Hepatocyte (in vitro differentiated cells): ENCODE data around the gene MAD1L1.

ENCODE experiments used
- EZH2phosphoT487 ChIP-seq: fragments of 200-600 bp; sonication (generic); IDR thresholded peaks from one replicate; pipeline ENCODE4 v1.6.1; 2018; ENCODE audit warnings: antibody characterized with exemption, mild to moderate bottlenecking, low read depth, moderate library complexity; ENCODE audit not compliant: unreplicated experiment, severe bottlenecking
- TF ChIP-seq, protein P1 (sequence below): fragments of 200-600 bp; sonication (generic); IDR thresholded peaks from 2 replicates; pipeline ENCODE4 v1.5.1; 2016; ENCODE audit warnings: antibody characterized with exemption, mild to moderate bottlenecking; ENCODE audit not compliant: poor library complexity

DNA sequence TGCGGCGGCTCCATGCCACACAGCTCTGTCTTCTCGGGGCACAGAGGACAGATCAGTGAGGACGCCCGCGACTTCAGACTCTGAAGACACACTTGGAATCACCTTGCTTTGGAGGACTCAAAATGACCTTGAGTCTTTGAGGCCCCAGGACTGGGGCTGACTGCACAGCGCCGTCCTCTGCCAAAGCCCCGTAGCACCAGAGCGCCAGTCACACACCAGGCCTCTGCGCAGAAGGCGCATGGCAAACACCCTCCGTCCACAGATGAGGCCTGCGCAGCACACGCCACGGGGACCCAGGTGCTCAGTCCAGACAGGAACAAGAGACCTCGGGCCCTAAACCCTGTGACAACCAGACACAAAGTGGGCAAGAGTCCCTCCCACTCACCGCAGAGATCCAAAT lies 134.7 kb downstream of the MAD1L1 start:
- TF ChIP-seq, protein P1, sequence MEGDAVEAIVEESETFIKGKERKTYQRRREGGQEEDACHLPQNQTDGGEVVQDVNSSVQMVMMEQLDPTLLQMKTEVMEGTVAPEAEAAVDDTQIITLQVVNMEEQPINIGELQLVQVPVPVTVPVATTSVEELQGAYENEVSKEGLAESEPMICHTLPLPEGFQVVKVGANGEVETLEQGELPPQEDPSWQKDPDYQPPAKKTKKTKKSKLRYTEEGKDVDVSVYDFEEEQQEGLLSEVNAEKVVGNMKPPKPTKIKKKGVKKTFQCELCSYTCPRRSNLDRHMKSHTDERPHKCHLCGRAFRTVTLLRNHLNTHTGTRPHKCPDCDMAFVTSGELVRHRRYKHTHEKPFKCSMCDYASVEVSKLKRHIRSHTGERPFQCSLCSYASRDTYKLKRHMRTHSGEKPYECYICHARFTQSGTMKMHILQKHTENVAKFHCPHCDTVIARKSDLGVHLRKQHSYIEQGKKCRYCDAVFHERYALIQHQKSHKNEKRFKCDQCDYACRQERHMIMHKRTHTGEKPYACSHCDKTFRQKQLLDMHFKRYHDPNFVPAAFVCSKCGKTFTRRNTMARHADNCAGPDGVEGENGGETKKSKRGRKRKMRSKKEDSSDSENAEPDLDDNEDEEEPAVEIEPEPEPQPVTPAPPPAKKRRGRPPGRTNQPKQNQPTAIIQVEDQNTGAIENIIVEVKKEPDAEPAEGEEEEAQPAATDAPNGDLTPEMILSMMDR: no peak
- TF ChIP-seq EZH2phosphoT487: no peak
